Neural crest cell (in vitro differentiated cells): ENCODE measurements around the gene MORF4L2. TPM values are rescaled to one million over a fixed set of nuclear protein-coding genes. Genes with fewer than 3 reads are reported as not detected.

ENCODE experiments used
- DNase-seq: peaks from one replicate; pipeline ENCODE4 v3.0.0; 2021; ENCODE audit warnings: low read depth, mixed read lengths, low spot score
- H3K27ac Mint-ChIP-seq: one replicate; pipeline ENCODE4 v1.8.0; 2021; ENCODE audit warnings: mild to moderate bottlenecking, mixed read lengths; ENCODE audit not compliant: unreplicated experiment
- H3K27me3 Mint-ChIP-seq: 2 replicates; pipeline ENCODE4 v1.8.0; 2021; ENCODE audit warnings: low read depth, mild to moderate bottlenecking, mixed read lengths
- H3K36me3 Mint-ChIP-seq: 2 replicates; pipeline ENCODE4 v1.8.0; 2021; ENCODE audit warnings: low read depth, mild to moderate bottlenecking, mixed read lengths
- H3K4me1 Mint-ChIP-seq: 2 replicates; pipeline ENCODE4 v1.8.0; 2021; ENCODE audit warnings: mixed read lengths
- H3K4me3 Mint-ChIP-seq: one replicate; pipeline ENCODE4 v1.8.0; 2021; ENCODE audit warnings: mild to moderate bottlenecking, mixed read lengths
- H3K9me3 Mint-ChIP-seq: 2 replicates; pipeline ENCODE4 v1.8.0; 2021; ENCODE audit warnings: mixed read lengths
- CTCF ChIP-seq: fragments of 200-600 bp; sonication (generic); conservative IDR thresholded peaks from 2 replicates; pipeline ENCODE4 v1.5.0; 2021; ENCODE audit warnings: antibody characterized with exemption, mild to moderate bottlenecking
- total RNA-seq: library from RNA; stranded (reverse); gene quantifications from 2 replicates; pipeline ENCODE4 v1.2.1, GENCODE V29; 2021

MORF4L2 gene
- total RNA-seq, 1 donor from 2014 or later: 412 TPM

GRCh38 chrX:103637604-103638338, 48.7 kb downstream of the MORF4L2 start:
- Mint-ChIP-seq H3K36me3 (no peaks in the 10 kb centered on the region), H3K9me3 (no peaks in the 10 kb centered on the region), H3K27me3 (no peaks in the 10 kb centered on the region), H3K4me3 (no peak overlapping the region), H3K27ac (no peak overlapping the region), H3K4me1 (peaks cover 3% of the 10 kb centered on the region)
- no peak for TF ChIP-seq CTCF
- no peak for DNase-seq

- Mint-ChIP-seq H3K27ac (no peak overlapping the region), H3K36me3 (peaks cover 3% of the 10 kb centered on the region), H3K4me1 (peaks cover 3% of the 10 kb centered on the region), H3K4me3 (no peak overlapping the region), H3K27me3 (no peaks in the 10 kb centered on the region), H3K9me3 (no peaks in the 10 kb centered on the region)
- TF ChIP-seq CTCF: no peak
- no peak for DNase-seq
These were observed 51.1 kb downstream of the MORF4L2 start for GRCh38 chrX:103635436-103635835.

GRCh38 chrX:103631145-103631544, 55.4 kb downstream of the MORF4L2 start:
- Mint-ChIP-seq H3K27me3 (no peaks in the 10 kb centered on the region), H3K27ac (no peak overlapping the region), H3K4me3 (peak overlapping the region; percentile 22), H3K4me1 (peaks cover 11% of the 10 kb centered on the region), H3K9me3 (no peaks in the 10 kb centered on the region), H3K36me3 (peaks cover 3% of the 10 kb centered on the region)
- no peak for TF ChIP-seq CTCF
- no peak for DNase-seq

- Mint-ChIP-seq H3K36me3 (peaks cover 3% of the 10 kb centered on the region), H3K27me3 (no peaks in the 10 kb centered on the region), H3K27ac (peak overlapping the region; percentile 12), H3K9me3 (no peaks in the 10 kb centered on the region), H3K4me3 (peak overlapping the region; percentile 87), H3K4me1 (peaks cover 11% of the 10 kb centered on the region)
- TF ChIP-seq CTCF: no peak
- DNase-seq: no peak
These were observed 56.4 kb downstream of the MORF4L2 start for GRCh38 chrX:103630171-103630511.

- H3K27ac Mint-ChIP-seq: peak overlapping the region; percentile 79
- TF ChIP-seq CTCF: peak; percentile 60
- no peaks in the 10 kb centered on the region for H3K27me3 Mint-ChIP-seq
- peaks cover 3% of the 10 kb centered on the region for H3K36me3 Mint-ChIP-seq
- peak; percentile 49 for DNase-seq
- no peaks in the 10 kb centered on the region for H3K9me3 Mint-ChIP-seq
- H3K4me1 Mint-ChIP-seq: peaks cover 11% of the 10 kb centered on the region
- peak overlapping the region; percentile 87 for H3K4me3 Mint-ChIP-seq
These were observed 57.0 kb downstream of the MORF4L2 start for GRCh38 chrX:103629318-103630170.
